ENCODE measurements around the gene GMCL1. TPM values are rescaled to one million over a fixed set of nuclear protein-coding genes. Genes with fewer than 3 reads are reported as not detected.

Gene GMCL1
- total and polyA plus RNA-seq, 2 of the 13 experiments (the other 11 are each of a cell fraction or from before 2014, with no cell fraction given): 18.7 to 24.0 TPM

- no peak; the same call in 1 of the 2 replicates for TF ChIP-seq ETV6 (CRISPR knock-in tag; conservative IDR thresholded peaks at IDR 0.05)
- TF ChIP-seq ZNF709 (CRISPR knock-in tag; IDR thresholded peaks at IDR 0.05): peak; percentile 94
- peak; percentile 88 for TF ChIP-seq BRD4 (CRISPR knock-in tag; IDR thresholded peaks at IDR 0.05)
- TF ChIP-seq KDM4B (CRISPR knock-in tag; IDR thresholded peaks at IDR 0.05): peak; percentile 80; the same call in 1 of the 2 replicates
- 0 out of 2 replicates have a peak, but pooled peaks have one; percentile 64 for TF ChIP-seq ZNF121 (CRISPR knock-in tag; IDR thresholded peaks at IDR 0.05)
- peak; percentile 55; the same call in 1 of the 2 replicates for TF ChIP-seq NFE2L1 (CRISPR knock-in tag; IDR thresholded peaks at IDR 0.05; ENCODE audit: borderline replicate concordance)
- TF ChIP-seq ZNF724P (CRISPR knock-in tag; IDR thresholded peaks at IDR 0.05; ENCODE audit: borderline replicate concordance): peak; percentile 80
- peak; percentile 88; the same call in 1 of the 2 replicates for TF ChIP-seq JUN (CRISPR knock-in tag; IDR thresholded peaks at IDR 0.05)
- TF ChIP-seq, protein P1, sequence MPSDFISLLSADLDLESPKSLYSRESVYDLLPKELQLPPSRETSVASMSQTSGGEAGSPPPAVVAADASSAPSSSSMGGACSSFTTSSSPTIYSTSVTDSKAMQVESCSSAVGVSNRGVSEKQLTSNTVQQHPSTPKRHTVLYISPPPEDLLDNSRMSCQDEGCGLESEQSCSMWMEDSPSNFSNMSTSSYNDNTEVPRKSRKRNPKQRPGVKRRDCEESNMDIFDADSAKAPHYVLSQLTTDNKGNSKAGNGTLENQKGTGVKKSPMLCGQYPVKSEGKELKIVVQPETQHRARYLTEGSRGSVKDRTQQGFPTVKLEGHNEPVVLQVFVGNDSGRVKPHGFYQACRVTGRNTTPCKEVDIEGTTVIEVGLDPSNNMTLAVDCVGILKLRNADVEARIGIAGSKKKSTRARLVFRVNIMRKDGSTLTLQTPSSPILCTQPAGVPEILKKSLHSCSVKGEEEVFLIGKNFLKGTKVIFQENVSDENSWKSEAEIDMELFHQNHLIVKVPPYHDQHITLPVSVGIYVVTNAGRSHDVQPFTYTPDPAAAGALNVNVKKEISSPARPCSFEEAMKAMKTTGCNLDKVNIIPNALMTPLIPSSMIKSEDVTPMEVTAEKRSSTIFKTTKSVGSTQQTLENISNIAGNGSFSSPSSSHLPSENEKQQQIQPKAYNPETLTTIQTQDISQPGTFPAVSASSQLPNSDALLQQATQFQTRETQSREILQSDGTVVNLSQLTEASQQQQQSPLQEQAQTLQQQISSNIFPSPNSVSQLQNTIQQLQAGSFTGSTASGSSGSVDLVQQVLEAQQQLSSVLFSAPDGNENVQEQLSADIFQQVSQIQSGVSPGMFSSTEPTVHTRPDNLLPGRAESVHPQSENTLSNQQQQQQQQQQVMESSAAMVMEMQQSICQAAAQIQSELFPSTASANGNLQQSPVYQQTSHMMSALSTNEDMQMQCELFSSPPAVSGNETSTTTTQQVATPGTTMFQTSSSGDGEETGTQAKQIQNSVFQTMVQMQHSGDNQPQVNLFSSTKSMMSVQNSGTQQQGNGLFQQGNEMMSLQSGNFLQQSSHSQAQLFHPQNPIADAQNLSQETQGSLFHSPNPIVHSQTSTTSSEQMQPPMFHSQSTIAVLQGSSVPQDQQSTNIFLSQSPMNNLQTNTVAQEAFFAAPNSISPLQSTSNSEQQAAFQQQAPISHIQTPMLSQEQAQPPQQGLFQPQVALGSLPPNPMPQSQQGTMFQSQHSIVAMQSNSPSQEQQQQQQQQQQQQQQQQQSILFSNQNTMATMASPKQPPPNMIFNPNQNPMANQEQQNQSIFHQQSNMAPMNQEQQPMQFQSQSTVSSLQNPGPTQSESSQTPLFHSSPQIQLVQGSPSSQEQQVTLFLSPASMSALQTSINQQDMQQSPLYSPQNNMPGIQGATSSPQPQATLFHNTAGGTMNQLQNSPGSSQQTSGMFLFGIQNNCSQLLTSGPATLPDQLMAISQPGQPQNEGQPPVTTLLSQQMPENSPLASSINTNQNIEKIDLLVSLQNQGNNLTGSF (CRISPR knock-in tag; IDR thresholded peaks at IDR 0.05): peak; percentile 81; the same call in 1 of the 2 replicates
- no peak for TF ChIP-seq ZMAT5 (CRISPR knock-in tag; IDR thresholded peaks at IDR 0.05; ENCODE audit: borderline replicate concordance, low read depth)
- TF ChIP-seq ATF1 (CRISPR knock-in tag; IDR thresholded peaks at IDR 0.05): no peak
- TF ChIP-seq, protein P2, sequence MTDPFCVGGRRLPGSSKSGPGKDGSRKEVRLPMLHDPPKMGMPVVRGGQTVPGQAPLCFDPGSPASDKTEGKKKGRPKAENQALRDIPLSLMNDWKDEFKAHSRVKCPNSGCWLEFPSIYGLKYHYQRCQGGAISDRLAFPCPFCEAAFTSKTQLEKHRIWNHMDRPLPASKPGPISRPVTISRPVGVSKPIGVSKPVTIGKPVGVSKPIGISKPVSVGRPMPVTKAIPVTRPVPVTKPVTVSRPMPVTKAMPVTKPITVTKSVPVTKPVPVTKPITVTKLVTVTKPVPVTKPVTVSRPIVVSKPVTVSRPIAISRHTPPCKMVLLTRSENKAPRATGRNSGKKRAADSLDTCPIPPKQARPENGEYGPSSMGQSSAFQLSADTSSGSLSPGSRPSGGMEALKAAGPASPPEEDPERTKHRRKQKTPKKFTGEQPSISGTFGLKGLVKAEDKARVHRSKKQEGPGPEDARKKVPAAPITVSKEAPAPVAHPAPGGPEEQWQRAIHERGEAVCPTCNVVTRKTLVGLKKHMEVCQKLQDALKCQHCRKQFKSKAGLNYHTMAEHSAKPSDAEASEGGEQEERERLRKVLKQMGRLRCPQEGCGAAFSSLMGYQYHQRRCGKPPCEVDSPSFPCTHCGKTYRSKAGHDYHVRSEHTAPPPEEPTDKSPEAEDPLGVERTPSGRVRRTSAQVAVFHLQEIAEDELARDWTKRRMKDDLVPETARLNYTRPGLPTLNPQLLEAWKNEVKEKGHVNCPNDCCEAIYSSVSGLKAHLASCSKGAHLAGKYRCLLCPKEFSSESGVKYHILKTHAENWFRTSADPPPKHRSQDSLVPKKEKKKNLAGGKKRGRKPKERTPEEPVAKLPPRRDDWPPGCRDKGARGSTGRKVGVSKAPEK (CRISPR knock-in tag; IDR thresholded peaks at IDR 0.05; ENCODE audit: borderline replicate concordance): no peak
- no peak for TF ChIP-seq ZNF737 (CRISPR knock-in tag; IDR thresholded peaks at IDR 0.05; ENCODE audit: borderline replicate concordance)
- no peak; the same call in none of the 2 replicates for TF ChIP-seq NCOA1 (CRISPR knock-in tag; IDR thresholded peaks at IDR 0.05)
- no peak for TF ChIP-seq HMGA1 (CRISPR knock-in tag; conservative IDR thresholded peaks at IDR 0.05)
- TF ChIP-seq, protein P3, sequence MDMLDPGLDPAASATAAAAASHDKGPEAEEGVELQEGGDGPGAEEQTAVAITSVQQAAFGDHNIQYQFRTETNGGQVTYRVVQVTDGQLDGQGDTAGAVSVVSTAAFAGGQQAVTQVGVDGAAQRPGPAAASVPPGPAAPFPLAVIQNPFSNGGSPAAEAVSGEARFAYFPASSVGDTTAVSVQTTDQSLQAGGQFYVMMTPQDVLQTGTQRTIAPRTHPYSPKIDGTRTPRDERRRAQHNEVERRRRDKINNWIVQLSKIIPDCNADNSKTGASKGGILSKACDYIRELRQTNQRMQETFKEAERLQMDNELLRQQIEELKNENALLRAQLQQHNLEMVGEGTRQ (IDR thresholded peaks at IDR 0.05; ENCODE audit: low read depth, low read length): no peak; the same call in 1 of the 2 replicates
- TF ChIP-seq, protein P3 (CRISPR knock-in tag; IDR thresholded peaks at IDR 0.05; ENCODE audit: borderline replicate concordance): no peak; the same call in 1 of the 2 replicates
- peak; percentile 94 for TF ChIP-seq MEF2D (CRISPR knock-in tag; IDR thresholded peaks at IDR 0.05)
- TF ChIP-seq ZSCAN25 (CRISPR knock-in tag; IDR thresholded peaks at IDR 0.05): no peak; the same call in 1 of the 2 replicates
Observed at GRCh38 chr2:69829256-69830044, at the start of gene GMCL1 (continued).
